C1 segment of cervical spinal cord (tissue), 14 donors: ENCODE data around the gene GNA12.
A peak's percentile ranks its signal among the peaks of the same experiment; 100 is the strongest.

Source experiments
- DNase-seq, 14 donors: peaks; one replicate each; lab custom pipeline; 2025; lab: John Stamatoyannopoulos, UW

Gene GNA12

GRCh38 chr7:2838451-2838850 lies 5.7 kb downstream of the GNA12 start:
- DNase-seq: no peak

GRCh38 chr7:2837496-2837895 lies 6.6 kb downstream of the GNA12 start:
- DNase-seq: no peak

- DNase-seq: no peak
Observed at GRCh38 chr7:2834748-2835441, 9.2 kb downstream of the GNA12 start.

GRCh38 chr7:2833083-2833910 lies 10.8 kb downstream of the GNA12 start:
- no peak for DNase-seq

- DNase-seq: no peak
Observed at GRCh38 chr7:2832461-2832860, 11.6 kb downstream of the GNA12 start.

- no peak for DNase-seq
Observed at GRCh38 chr7:2830609-2831376, 13.3 kb downstream of the GNA12 start.

GRCh38 chr7:2829040-2829439 lies 15.1 kb downstream of the GNA12 start:
- DNase-seq: no peak

GRCh38 chr7:2826771-2827170 lies 17.3 kb downstream of the GNA12 start:
- DNase-seq: no peak

GRCh38 chr7:2825559-2826227 lies 18.4 kb downstream of the GNA12 start:
- no peak for DNase-seq

GRCh38 chr7:2824678-2825461 lies 19.2 kb downstream of the GNA12 start:
- DNase-seq: peak in 1 of 14 donors; percentile 56

GRCh38 chr7:2824026-2824677 lies 20.0 kb downstream of the GNA12 start:
- DNase-seq: no peak

GRCh38 chr7:2823130-2823529 lies 21.0 kb downstream of the GNA12 start:
- no peak for DNase-seq

GRCh38 chr7:2821842-2822507 lies 22.1 kb downstream of the GNA12 start:
- no peak for DNase-seq

GRCh38 chr7:2821161-2821841 lies 22.8 kb downstream of the GNA12 start:
- DNase-seq: no peak

GRCh38 chr7:2820508-2820934 lies 23.6 kb downstream of the GNA12 start:
- peak in 1 of 14 donors; percentile 61 for DNase-seq

- DNase-seq: no peak
Observed at GRCh38 chr7:2819954-2820397, 24.1 kb downstream of the GNA12 start.

- DNase-seq: no peak
Observed at GRCh38 chr7:2819161-2819953, 24.8 kb downstream of the GNA12 start.

GRCh38 chr7:2818653-2819052 lies 25.5 kb downstream of the GNA12 start:
- no peak for DNase-seq
